ENCODE data around the gene COL9A2.

COL9A2 gene

DNA sequence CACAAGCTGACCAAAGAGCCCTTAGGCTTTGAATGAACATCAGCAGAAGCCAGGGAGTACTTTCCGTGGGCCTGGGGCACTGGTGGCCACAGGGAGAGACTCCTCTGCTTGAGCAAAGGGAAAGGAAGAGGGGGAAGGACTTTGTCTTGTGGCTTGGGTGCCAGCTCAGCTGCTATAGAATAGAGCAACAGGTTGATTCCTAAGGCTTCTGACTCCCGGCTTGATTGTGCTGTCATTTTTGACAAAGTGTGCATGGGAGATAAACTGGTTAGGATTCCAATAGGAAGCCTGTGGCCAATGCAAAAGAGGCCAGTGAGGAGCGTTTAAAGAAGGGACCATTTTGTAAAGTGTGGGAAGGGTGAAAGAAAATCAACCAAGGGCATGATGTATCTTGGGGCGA, 44.6 kb upstream of the COL9A2 start:
- Histone ChIP-seq H2BK15ac (ENCODE audit: low read depth, poor library complexity, severe bottlenecking) (no peak overlapping the region), H3K18ac (ENCODE audit: low read depth in 1 of 2, low read length in 2 of 2) (no peak overlapping the region), H2AFZ (ENCODE audit: low read depth, low read length) (no peak overlapping the region), H4K8ac (ENCODE audit: low read length) (no peak overlapping the region), H3K14ac (ENCODE audit: low read length in 2 of 2) (no peak overlapping the region), H3K27me3 (ENCODE audit: control insufficient read depth in 1 of 2, insufficient read depth in 1 of 2, low read length in 2 of 2) (peaks cover 0 to 17% of the 10 kb centered on the region in 2 experiments), H3K9ac (ENCODE audit: low read length) (no peak overlapping the region), H2BK5ac (ENCODE audit: low read depth, low read length, poor library complexity, severe bottlenecking) (no peak overlapping the region), H3K27ac (ENCODE audit: low read length, poor library complexity, severe bottlenecking) (no peak overlapping the region), H3K36me3 (ENCODE audit: control insufficient read depth in 1 of 2, insufficient read depth in 2 of 2, low read depth in 1 of 2, low read length in 2 of 2) (no peaks in the 10 kb centered on the region), H3K9me3 (ENCODE audit: control insufficient read depth, low read length) (peaks cover 26% of the 10 kb centered on the region), H2BK12ac (ENCODE audit: low read length in 2 of 2) (no peak overlapping the region), H3K4me3 (ENCODE audit: insufficient read depth in 1 of 2, low read depth in 1 of 2, low read length in 2 of 2) (no peak overlapping the region), H3K4me1 (ENCODE audit: control insufficient read depth, insufficient read depth, low read depth, low read length) (no peaks in the 10 kb centered on the region), H3K79me1 (replicated peaks; ENCODE audit: low read length, poor library complexity, severe bottlenecking) (no peaks in the 10 kb centered on the region), H3K4ac (ENCODE audit: low read depth in 1 of 2, low read length in 2 of 2) (no peak overlapping the region), H3K4me2 (ENCODE audit: low read length, poor library complexity, severe bottlenecking) (no peak overlapping the region), H4K91ac (ENCODE audit: low read length) (no peak overlapping the region), H3K23ac (ENCODE audit: low read length in 2 of 2) (no peak overlapping the region), H2BK120ac (ENCODE audit: low read depth, low read length) (no peak overlapping the region), H2AK5ac (ENCODE audit: low read length, severe bottlenecking) (no peak overlapping the region)
- no peak for DNase-seq
- WGBS: 84% methylated on average over 4 of the region's 4 CpGs

DNA sequence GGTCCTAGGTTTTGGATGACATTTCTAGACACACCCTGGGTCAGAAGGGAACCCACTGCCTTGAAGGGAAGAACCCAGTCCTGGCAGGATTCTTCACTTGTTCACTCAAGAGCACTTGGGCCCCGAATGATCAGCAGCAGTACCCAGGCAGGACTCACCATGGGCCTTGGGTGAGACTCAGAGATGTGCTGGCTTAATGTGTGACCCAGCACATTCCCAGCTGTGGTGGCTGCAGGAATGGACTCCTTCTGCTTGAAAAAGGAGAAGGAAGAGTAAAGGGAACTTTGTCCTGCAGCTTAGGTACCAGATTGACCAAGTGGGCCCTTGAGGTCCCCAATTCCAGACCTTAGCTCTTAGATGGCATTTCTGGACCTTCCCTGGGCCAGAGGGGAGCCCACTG, 44.1 kb upstream of the COL9A2 start:
- H3K14ac ChIP-seq (ENCODE audit: low read length in 2 of 2): no peak overlapping the region
- H3K27me3 ChIP-seq (ENCODE audit: control insufficient read depth in 1 of 2, insufficient read depth in 1 of 2, low read length in 2 of 2): peaks cover 0 to 17% of the 10 kb centered on the region in 2 experiments
- no peaks in the 10 kb centered on the region for H3K4me1 ChIP-seq (ENCODE audit: control insufficient read depth, insufficient read depth, low read depth, low read length)
- no peak overlapping the region for H2BK5ac ChIP-seq (ENCODE audit: low read depth, low read length, poor library complexity, severe bottlenecking)
- no peak overlapping the region for H2BK12ac ChIP-seq (ENCODE audit: low read length in 2 of 2)
- no peak for DNase-seq
- no peak overlapping the region for H2AK5ac ChIP-seq (ENCODE audit: low read length, severe bottlenecking)
- no peak overlapping the region for H3K27ac ChIP-seq (ENCODE audit: low read length, poor library complexity, severe bottlenecking)
- peaks cover 26% of the 10 kb centered on the region for H3K9me3 ChIP-seq (ENCODE audit: control insufficient read depth, low read length)
- WGBS: 79% methylated on average over 1 of the region's 1 CpG
- H2AFZ ChIP-seq (ENCODE audit: low read depth, low read length): no peak overlapping the region
- no peak overlapping the region for H3K4me3 ChIP-seq (ENCODE audit: insufficient read depth in 1 of 2, low read depth in 1 of 2, low read length in 2 of 2)
- no peak overlapping the region for H2BK120ac ChIP-seq (ENCODE audit: low read depth, low read length)
- no peaks in the 10 kb centered on the region for H3K36me3 ChIP-seq (ENCODE audit: control insufficient read depth in 1 of 2, insufficient read depth in 2 of 2, low read depth in 1 of 2, low read length in 2 of 2)
- H3K79me1 ChIP-seq (replicated peaks; ENCODE audit: low read length, poor library complexity, severe bottlenecking): no peaks in the 10 kb centered on the region
- H3K18ac ChIP-seq (ENCODE audit: low read depth in 1 of 2, low read length in 2 of 2): no peak overlapping the region
- no peak overlapping the region for H2BK15ac ChIP-seq (ENCODE audit: low read depth, poor library complexity, severe bottlenecking)
- H3K4ac ChIP-seq (ENCODE audit: low read depth in 1 of 2, low read length in 2 of 2): no peak overlapping the region
- no peak overlapping the region for H4K8ac ChIP-seq (ENCODE audit: low read length)
- no peak overlapping the region for H3K9ac ChIP-seq (ENCODE audit: low read length)
- H4K91ac ChIP-seq (ENCODE audit: low read length): no peak overlapping the region
- H3K4me2 ChIP-seq (ENCODE audit: low read length, poor library complexity, severe bottlenecking): no peak overlapping the region
- no peak overlapping the region for H3K23ac ChIP-seq (ENCODE audit: low read length in 2 of 2)

- no peak for DNase-seq
- Histone ChIP-seq H2BK12ac (ENCODE audit: low read length in 2 of 2) (no peak overlapping the region), H2BK15ac (ENCODE audit: low read depth, poor library complexity, severe bottlenecking) (no peak overlapping the region), H3K79me1 (replicated peaks; ENCODE audit: low read length, poor library complexity, severe bottlenecking) (no peaks in the 10 kb centered on the region), H3K4ac (ENCODE audit: low read depth in 1 of 2, low read length in 2 of 2) (no peak overlapping the region), H3K9ac (ENCODE audit: low read length) (no peak overlapping the region), H3K18ac (ENCODE audit: low read depth in 1 of 2, low read length in 2 of 2) (no peak overlapping the region), H4K8ac (ENCODE audit: low read length) (no peak overlapping the region), H3K4me3 (ENCODE audit: insufficient read depth in 1 of 2, low read depth in 1 of 2, low read length in 2 of 2) (no peak overlapping the region), H3K27ac (ENCODE audit: low read length, poor library complexity, severe bottlenecking) (no peak overlapping the region), H4K91ac (ENCODE audit: low read length) (no peak overlapping the region), H2BK120ac (ENCODE audit: low read depth, low read length) (no peak overlapping the region), H2BK5ac (ENCODE audit: low read depth, low read length, poor library complexity, severe bottlenecking) (no peak overlapping the region), H3K9me3 (ENCODE audit: control insufficient read depth, low read length) (peaks cover 26% of the 10 kb centered on the region), H3K36me3 (ENCODE audit: control insufficient read depth in 1 of 2, insufficient read depth in 2 of 2, low read depth in 1 of 2, low read length in 2 of 2) (no peaks in the 10 kb centered on the region), H3K14ac (ENCODE audit: low read length in 2 of 2) (no peak overlapping the region), H3K4me2 (ENCODE audit: low read length, poor library complexity, severe bottlenecking) (no peak overlapping the region), H3K27me3 (ENCODE audit: control insufficient read depth in 1 of 2, insufficient read depth in 1 of 2, low read length in 2 of 2) (peaks cover 0 to 17% of the 10 kb centered on the region in 2 experiments), H2AFZ (ENCODE audit: low read depth, low read length) (no peak overlapping the region), H2AK5ac (ENCODE audit: low read length, severe bottlenecking) (no peak overlapping the region), H3K4me1 (ENCODE audit: control insufficient read depth, insufficient read depth, low read depth, low read length) (no peaks in the 10 kb centered on the region), H3K23ac (ENCODE audit: low read length in 2 of 2) (no peak overlapping the region)
Observed at GRCh38 chr1:40360631-40361030, 43.5 kb upstream of the COL9A2 start.

GRCh38 chr1:40357625-40358024, 40.5 kb upstream of the COL9A2 start:
- no peak overlapping the region for H3K4me3 ChIP-seq (ENCODE audit: insufficient read depth in 1 of 2, low read depth in 1 of 2, low read length in 2 of 2)
- H2BK120ac ChIP-seq (ENCODE audit: low read depth, low read length): no peak overlapping the region
- H3K9me3 ChIP-seq (ENCODE audit: control insufficient read depth, low read length): peaks cover 26% of the 10 kb centered on the region
- H3K9ac ChIP-seq (ENCODE audit: low read length): no peak overlapping the region
- no peaks in the 10 kb centered on the region for H3K36me3 ChIP-seq (ENCODE audit: control insufficient read depth in 1 of 2, insufficient read depth in 2 of 2, low read depth in 1 of 2, low read length in 2 of 2)
- H3K14ac ChIP-seq (ENCODE audit: low read length in 2 of 2): no peak overlapping the region
- no peak overlapping the region for H2AK5ac ChIP-seq (ENCODE audit: low read length, severe bottlenecking)
- H2BK15ac ChIP-seq (ENCODE audit: low read depth, poor library complexity, severe bottlenecking): no peak overlapping the region
- H3K18ac ChIP-seq (ENCODE audit: low read depth in 1 of 2, low read length in 2 of 2): no peak overlapping the region
- H3K23ac ChIP-seq (ENCODE audit: low read length in 2 of 2): no peak overlapping the region
- H3K4ac ChIP-seq (ENCODE audit: low read depth in 1 of 2, low read length in 2 of 2): no peak overlapping the region
- H4K8ac ChIP-seq (ENCODE audit: low read length): no peak overlapping the region
- H4K91ac ChIP-seq (ENCODE audit: low read length): no peak overlapping the region
- DNase-seq: no peak
- H3K79me1 ChIP-seq (replicated peaks; ENCODE audit: low read length, poor library complexity, severe bottlenecking): no peaks in the 10 kb centered on the region
- H3K27me3 ChIP-seq (ENCODE audit: control insufficient read depth in 1 of 2, insufficient read depth in 1 of 2, low read length in 2 of 2): peaks cover 0 to 11% of the 10 kb centered on the region in 2 experiments
- H3K27ac ChIP-seq (ENCODE audit: low read length, poor library complexity, severe bottlenecking): no peak overlapping the region
- H3K4me2 ChIP-seq (ENCODE audit: low read length, poor library complexity, severe bottlenecking): no peak overlapping the region
- no peak overlapping the region for H2BK12ac ChIP-seq (ENCODE audit: low read length in 2 of 2)
- no peak overlapping the region for H2BK5ac ChIP-seq (ENCODE audit: low read depth, low read length, poor library complexity, severe bottlenecking)
- no peak overlapping the region for H2AFZ ChIP-seq (ENCODE audit: low read depth, low read length)
- H3K4me1 ChIP-seq (ENCODE audit: control insufficient read depth, insufficient read depth, low read depth, low read length): no peaks in the 10 kb centered on the region
